HG03439 (cell line): ENCODE results near the gene HS3ST4.

ENCODE experiments used
- ATAC-seq: cut with Tn5 transposase; IDR thresholded peaks from one replicate; pipeline ENCODE4 v1.9.1; 2021; ENCODE audit warnings: mild to moderate bottlenecking, moderate library complexity; ENCODE audit not compliant: unreplicated experiment

HS3ST4 gene

DNA sequence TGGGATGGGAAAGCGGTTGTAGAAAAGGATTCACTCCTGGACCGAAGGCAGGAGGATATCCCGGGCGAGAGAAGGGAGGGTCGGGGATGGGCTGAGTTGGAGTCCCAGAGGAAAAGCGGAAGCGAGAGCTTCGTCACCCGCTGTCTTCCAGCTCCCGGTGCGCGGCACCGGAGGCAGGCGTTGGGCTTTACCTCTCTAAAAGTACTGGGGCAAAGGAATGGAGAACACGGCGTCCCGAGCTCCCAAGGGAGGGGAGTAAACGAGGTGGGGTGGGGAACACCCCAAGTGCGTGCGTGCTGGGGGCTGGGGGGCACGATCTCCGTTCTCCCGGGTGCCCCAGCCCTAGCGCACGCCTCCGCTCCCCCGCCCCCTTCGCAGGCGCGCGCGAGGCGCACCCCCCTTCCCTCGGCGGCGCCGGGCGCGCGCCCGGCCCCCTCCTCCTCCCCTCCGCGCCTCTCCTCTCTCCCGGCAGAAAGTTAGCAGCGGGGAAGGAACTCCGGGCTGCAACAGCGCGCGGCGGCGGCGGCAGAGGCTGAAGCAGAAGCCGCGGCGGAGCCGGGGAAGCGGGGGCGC lies at the start of gene HS3ST4:
Gene HS3ST4, plus strand, starts transcription at position 441 of the 573 bp plus-strand sequence.
- ATAC-seq = no peak

DNA sequence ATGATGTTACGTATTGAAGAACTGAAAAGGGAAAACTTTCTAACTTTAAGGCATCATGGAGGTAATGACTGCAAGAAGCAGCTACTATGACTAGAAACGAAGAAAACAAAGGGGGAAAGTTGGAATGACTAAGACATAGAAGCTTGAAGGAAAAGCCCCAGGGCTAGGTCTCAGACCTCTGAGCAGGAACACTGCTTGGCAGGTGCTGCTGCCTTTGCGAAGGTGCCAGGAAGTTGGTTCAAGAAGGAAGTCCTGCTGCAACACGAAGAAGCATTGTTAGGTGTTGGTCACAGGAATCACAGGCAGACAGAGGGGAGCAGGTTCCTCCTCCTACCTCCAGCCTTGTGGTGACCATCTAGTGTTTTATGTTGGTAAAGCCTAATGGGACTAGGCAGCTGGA lies 48.1 kb upstream of the HS3ST4 start:
- no peak for ATAC-seq

DNA sequence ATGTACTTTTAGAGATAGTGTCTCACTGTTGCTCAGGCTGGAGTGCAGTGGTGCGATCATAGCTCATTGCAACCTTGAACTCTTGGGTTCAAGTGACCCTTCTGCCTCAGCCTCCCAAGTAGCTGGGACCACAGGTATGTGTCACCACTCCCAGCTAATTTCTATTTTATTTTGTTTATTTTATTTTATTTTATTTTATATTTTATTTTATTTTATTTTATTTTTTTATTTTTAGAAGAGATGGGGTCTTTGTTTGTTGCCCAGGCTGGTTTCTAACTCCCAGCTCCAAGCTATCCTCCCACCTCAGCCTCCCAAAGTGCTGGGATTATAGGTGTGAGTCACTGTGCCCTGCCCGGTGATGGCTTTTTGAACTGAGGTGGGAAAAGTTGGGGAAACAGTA lies 35.1 kb upstream of the HS3ST4 start:
- no peak for ATAC-seq

DNA sequence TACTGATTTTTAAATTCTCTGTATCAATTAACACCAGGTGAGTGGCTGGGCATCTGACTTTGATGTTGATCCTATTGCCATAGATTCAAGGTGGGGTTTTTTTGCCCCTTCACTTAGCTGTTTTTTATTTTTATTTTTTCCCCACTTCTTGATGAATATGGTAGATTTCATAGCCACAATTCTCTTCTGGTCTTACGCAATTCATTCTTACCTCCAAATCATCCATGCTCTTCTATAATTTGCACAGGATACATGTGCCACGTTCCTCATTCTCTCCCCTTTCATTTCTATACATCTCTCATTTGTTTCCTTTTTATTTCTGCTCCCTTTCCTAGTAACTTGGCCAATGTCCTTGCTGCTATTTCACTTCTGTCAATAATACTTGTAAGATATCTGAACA lies 14.9 kb upstream of the HS3ST4 start:
- ATAC-seq = no peak

DNA sequence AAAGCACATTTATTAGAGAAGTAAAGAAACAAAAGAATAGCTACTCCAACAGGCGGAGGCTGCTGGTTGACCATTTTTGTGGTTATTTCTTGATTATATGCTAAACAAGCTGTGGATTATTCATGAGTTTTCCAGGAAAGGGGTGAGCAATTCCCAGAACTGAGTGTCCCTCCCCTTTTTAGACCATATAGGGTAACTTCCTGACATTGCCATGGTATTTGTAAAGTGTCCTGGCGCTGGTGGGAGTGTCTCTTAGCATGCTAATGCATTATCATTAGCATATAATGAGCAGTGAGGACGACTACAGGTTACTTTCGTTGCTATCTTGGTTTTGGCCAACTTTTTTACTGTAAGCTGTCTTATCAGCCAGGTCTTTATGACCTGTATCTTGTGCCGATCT lies 12.2 kb upstream of the HS3ST4 start:
- ATAC-seq = no peak

DNA sequence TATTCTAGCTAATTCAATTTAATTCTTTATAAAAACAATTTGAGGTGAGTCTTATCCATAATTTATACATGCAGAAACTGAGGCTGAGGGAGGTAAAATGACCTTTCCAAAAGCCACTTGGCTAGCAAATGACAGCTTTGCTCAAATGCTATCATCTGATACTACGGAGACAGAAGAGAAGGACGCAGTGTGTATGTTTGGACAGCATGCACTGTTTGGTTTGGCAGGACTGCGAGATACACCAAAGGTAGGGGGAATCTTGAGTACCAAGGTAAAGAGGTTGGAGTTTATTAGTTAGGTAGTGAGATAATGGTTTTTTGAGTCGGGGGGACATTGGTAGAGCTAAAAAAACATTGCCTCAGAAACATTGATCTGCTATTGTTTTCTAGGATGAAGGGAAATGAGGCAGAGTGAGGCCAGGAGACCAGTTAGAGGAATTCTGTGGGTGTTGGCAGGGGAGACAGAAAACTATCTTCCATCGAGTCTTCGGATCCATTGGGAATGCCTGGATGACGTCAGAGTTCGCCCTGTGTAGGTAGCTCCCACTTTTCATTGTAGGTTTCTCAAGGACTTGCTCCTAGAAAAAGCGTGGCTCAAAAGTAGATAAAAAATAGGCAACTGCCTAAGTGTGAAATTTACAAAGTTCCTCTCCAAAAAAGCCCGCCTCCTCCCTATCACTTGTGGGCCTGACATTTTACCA lies 2.5 kb upstream of the HS3ST4 start:
- ATAC-seq = no peak

DNA sequence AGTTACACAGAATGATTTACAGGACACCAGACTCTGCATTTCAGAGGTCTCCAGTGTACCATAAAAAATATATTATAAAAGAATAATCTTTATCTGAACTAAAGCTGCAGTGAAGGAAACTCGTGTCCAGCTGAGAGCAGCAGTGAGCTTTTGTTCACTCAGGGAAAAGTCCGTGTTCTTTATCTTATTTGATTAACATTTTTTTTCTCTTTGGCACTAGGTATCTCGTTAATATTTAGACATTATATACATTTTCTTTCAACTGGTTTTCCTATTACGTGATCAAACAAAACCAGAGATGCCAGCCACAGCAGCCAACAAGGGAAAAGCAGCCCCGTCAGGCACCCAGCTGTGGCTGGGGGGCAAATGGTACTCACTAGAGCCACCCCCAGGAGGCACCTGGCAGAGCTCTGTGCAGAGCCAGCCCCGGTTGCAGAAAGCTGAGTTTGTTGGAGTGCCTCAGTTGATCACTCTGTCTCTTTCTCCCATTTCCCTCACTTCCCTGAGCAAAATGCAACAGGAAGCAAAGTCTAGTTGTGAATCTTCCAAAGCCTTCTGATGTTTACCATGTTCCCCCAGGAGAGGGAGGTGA lies 1.1 kb upstream of the HS3ST4 start:
- ATAC-seq = no peak

DNA sequence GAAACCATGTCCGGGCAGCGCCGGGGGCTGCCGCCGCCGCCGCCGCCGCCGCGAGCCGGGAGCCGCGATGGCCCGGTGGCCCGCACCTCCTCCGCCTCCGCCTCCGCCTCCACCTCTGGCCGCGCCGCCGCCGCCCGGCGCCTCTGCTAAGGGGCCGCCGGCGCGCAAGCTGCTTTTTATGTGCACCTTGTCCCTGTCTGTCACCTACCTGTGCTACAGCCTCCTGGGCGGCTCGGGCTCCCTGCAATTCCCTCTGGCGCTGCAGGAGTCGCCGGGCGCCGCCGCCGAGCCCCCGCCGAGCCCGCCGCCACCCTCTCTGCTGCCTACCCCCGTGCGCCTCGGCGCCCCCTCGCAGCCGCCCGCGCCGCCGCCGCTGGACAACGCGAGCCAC lies 587 bp downstream of the HS3ST4 start:
- ATAC-seq = no peak

DNA sequence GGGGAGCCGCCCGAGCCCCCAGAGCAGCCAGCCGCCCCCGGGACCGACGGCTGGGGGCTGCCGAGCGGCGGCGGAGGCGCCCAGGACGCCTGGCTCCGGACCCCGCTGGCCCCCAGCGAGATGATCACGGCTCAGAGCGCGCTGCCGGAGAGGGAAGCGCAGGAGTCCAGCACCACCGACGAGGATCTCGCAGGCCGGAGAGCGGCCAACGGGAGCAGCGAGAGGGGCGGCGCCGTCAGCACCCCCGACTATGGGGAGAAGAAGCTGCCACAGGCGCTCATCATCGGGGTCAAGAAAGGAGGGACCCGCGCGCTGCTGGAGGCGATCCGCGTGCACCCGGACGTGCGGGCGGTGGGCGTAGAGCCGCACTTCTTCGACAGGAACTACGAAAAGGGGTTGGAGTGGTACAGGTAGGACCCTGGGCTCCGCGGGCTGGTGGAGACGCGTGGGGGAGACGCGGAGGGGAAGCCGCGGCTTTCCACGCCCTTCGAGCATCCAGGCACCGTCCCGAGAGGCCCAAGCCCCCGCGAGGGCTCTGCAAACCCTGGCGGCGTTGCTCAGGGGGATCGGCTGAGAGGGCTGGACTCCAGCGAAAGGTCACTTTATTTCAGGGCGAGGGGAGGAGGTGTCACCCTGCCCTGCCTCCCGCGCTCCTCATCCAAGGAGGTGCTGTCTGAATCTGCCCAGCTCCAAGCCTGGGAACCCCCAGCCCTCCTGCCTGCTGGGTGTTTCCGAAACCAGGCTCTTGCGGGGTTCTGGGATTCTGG lies 1.2 kb downstream of the HS3ST4 start:
- no peak for ATAC-seq

DNA sequence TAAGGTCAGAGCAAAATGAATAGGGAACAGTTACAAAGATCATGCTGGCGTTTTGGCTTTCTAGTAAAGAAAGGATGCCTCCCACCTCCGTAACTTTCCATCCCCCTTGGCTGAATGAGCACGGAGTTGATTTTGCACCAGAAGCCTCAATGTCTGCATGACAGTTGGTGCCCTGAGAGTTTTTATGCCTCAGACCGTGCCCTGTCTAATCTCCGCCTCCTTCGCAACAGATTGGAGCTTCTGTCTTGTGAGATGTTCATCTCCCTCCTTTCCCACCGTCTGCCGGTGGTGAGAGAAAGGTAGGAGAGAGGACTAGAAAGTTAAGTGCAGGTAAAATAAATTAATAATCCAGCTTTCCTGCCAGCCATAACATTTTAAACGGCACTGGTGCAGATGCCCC lies 1.9 kb downstream of the HS3ST4 start:
- ATAC-seq = no peak

DNA sequence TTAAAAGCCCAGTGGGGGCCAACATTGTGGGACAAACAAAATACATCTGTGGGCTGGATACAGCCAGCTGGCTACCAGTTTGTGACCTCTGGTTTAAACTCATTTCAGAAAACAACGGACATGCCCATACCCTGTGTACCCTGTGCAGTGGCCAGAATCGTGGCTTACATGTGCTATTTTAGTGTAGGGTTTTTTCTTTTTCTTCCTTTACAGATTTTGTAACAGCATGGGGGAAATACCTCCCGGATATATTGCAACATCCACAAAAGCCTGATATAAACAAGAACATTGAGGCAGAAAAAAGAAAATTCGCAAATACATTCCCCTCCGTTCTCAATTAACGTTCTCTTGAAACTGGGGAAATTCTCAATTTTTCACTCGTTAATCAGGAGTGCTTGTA lies 7.3 kb downstream of the HS3ST4 start:
- no peak for ATAC-seq

DNA sequence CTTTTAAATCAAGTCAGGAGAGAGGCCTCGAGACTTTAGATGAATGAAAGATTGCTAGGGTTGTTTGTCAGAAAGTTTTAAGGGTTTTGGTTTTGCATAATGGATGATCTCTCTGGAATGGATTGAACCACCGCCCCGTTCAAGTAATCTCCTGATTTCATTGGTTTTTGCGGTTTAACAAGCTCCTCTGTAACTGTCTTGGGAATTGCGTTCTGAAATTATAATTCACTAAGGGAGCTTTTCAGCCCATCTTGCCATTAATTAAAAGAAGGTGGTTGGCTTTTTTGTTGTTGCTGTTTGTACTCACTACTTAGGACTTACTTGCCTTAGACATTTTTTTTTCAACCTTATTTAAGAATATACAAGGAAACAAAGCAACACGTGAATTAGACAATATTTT lies 8.8 kb downstream of the HS3ST4 start:
- no peak for ATAC-seq

DNA sequence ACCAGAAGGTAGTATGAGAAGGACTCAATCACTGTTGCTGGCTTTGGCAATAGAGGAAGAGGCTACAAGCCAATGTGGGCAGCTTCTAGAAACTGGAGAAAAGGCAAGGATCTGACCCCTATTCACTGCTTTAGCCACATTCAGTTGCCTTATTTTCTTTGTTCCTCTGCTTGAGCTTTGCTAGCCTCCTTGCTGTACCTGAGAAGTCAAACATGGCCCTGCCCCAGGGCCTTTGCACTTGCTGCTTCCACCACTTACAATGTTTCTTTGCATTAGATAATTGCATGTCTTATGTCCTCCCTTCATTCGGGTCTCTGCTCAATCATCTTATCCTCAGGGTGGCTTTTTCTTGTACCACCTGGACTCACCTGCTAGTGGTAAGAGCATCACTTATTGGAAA lies 15.8 kb downstream of the HS3ST4 start:
- ATAC-seq = no peak

DNA sequence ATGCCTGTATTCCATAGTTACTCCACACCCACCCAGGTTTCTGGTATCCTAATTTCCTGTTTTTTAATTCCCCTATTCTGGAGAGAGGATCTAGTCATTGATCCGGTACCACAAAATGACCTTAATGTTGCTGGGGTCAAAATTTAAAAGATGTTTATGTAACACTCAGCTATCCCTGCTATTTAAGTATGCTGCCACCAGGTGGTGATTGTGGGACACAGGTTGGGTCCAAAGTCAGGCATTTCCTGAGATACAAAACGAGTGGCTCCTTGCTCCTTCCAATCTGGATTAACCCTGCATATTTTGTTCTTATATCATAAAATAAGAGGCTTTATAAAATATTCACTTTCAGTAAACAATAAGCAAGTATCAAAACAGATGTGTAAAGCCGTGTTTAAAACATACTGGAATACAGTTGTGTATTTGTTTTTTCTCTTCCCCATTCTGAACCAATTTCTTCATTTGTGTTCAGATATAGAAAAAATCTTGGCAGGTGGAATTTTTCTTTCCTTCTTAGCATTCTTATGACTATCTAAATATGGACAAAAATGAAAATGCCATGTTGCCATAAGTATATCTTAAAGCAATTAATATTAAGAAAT lies 16.3 kb downstream of the HS3ST4 start:
- no peak for ATAC-seq

DNA sequence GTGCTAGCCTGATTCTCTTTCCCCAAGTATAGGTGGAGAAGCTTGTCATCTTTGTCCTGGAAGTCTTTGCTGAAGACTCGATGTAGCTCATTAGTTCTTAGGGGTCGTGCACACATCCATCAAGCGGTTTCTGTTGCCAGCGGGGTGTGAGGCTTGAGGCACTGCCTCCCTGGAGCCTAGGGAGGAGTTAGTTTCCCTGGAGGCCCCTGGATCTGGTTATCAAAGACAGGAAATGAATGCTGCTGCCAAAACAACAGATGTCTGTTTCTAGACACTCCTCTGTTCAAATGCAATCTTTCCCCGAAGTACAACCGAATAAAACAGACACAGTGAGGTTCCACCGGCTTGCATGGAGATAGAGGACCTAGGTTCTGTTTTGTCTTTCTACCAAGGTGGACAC lies 17.5 kb downstream of the HS3ST4 start:
- no peak for ATAC-seq

DNA sequence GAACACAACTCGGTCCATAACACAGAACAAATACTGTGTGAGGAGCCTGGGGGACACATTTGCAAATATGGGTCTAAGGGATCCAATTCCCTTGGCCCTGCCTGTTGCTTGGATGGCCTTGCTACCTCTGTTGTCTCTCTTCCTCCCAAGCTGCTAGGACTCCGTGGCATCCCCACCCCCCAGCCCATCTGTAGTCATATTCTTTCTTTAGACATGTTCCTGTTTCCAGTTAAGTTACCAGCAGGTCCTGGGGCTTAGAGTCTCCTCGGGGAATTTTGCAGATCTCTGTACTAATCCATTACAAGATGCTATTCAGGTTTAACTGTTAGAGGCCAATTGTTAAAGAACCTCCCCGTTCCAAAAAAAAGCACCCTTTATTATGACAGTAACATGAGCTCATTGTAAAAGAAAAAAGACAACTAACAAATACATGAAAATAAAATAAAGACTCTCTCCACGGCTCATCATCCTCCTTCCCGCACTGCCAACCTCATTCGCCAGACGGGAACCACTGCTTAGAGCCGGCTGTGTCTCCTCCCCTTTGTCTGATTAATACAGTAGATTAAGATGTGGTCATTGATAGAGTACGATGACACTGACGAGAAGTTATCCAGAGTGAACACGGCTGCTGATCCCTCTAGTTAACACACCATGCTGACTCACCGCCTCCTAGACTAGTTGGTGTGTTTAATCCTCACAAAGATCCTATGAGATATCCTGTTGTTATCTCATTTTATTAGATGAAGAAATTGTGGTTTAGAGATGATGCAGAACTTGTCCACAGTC lies 22.2 kb downstream of the HS3ST4 start:
- ATAC-seq = no peak

DNA sequence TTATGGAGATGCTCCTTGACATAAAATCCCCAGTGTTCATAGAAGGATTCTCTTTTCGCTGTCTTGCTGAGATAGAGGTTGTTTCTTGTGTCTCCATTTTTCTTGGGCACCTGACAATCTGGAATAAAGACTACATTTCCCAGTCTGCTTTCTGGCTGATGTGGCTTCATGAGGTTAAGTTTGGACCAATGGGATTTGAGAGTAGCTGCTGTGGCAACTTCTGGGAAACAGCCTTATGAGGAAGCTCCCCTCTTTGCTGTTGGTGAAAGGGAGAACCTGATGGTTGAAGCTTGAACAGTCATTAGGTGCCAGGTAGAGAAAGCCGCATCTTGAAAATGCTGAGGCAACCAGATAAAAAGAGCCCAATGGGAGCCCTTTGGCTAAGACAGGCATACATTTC lies 24.4 kb downstream of the HS3ST4 start:
- ATAC-seq = no peak

DNA sequence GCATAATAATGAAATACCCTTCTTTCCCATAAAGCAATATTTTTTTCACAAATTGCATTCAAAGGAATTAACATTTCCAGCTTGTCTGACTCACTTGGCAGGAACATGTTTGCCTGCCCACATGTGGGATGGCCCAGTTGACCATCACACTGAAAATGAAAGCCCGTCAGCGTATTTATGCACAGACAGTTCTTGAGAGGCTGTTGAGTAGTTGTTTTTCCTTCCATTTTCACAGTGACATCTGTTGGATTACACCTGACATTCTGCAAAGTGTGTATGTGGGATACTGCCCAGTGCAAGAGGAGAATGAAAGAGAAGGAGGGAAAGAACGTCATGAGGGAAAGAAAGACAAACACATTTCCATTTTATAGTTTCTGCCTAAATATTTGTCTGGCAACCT lies 29.7 kb downstream of the HS3ST4 start:
- ATAC-seq = no peak

DNA sequence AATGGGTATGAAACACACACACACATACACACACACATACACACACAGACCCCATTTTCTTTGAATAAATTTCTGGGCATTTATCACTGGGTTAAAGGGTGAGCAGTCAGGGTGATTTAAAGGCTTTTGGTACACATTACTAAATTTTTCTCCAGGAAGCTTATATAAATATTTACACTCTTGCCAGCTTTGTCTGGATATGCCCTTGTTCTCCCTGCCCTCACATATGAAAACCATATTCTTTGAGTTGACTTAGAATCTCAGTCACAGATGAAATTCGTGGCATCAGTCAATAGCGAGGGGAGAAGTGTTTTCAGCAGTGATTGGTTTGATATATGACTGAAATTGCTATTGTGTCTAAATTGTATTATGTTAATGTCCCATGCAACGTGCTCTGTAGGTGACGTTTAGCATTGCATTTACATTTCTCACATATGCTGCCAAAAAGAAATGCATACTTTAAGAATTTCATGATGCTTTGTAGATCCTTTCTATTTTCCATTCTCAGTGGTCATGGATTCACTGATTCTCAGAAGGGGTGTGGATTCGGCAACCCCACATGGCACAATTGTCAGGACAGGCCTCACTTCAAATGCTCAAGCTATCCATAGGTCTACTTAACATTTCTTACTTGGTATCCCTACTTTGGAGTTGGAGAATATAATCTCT lies 34.8 kb downstream of the HS3ST4 start:
- no peak for ATAC-seq

DNA sequence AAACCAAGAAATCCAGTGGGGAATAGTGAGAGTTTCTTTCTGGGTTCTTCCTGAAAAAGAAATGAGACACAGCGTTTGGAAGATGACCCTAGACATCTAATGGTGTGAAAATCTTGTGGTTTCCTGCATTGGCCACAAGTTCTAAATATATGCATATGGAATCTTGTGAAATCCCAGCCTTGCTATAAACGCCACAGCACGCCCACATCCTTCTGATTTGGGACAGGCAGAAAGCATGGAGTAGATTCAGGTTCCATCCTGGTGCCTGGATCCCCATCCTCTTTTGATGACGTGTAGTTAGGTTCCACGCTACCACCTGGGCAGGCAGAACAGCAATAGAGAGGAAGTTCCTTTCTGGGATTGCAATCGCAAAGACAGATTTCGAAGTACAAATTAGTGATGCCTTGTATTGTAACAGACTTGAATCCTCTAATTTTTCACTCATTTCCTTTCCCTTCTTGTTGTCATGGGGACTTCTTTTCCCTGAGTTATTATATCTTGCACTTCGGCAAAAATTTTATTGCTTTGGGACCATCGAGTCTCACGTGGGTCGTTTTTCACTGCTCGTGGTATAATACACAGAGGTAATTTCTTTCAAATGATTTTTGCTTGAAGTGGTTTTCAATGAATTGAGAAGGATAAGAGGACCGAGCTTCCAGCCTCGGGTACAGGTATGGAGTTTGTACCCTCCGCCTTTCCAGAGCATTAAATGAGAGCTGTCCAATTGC lies 37.6 kb downstream of the HS3ST4 start:
- no peak for ATAC-seq
